ENCODE data around the gene HS3ST5.
"Not testable (repeated sequence)": the region's sequence is repeated elsewhere in the genome, so short reads cannot be mapped to it uniquely, and the experiment has no call there.

DNA sequence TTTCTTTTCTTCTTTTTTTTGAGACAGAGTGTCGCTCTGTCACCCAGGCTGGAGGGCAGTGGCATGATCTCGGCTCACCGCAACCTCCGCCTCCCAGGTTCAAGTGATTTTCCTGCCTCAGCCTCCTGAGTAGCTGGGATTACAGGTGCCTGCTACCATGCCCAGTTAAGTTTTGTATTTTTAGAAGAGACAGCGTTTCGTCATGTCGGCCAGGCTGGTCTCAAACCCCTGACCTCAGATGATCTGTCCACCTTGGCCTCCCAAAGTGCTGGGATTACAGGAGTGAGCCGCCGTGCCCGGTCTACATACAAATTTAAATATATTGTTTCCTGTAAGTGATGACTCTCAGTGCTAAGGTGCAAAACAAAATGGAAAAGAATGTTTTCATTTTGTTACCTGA is 124.8 kb downstream of the HS3ST5 start:
- not testable (repeated sequence) for TF ChIP-seq JUN (IDR thresholded peaks at IDR 0.05; ENCODE audit: borderline replicate concordance, insufficient read depth, insufficient read length, low read depth); POLR2A (IDR thresholded peaks at IDR 0.05; ENCODE audit: low read depth, low read length); EZH2 (IDR thresholded peaks at IDR 0.05; ENCODE audit: borderline replicate concordance, low read depth, low read length, severe bottlenecking); POLR2AphosphoS5 (IDR thresholded peaks at IDR 0.05; ENCODE audit: insufficient read depth, low read depth, low read length); FOS (IDR thresholded peaks at IDR 0.05; ENCODE audit: borderline replicate concordance, insufficient read depth, low read length); MYC (IDR thresholded peaks at IDR 0.05; ENCODE audit: low read depth, low read length)
- TF ChIP-seq, protein P1, sequence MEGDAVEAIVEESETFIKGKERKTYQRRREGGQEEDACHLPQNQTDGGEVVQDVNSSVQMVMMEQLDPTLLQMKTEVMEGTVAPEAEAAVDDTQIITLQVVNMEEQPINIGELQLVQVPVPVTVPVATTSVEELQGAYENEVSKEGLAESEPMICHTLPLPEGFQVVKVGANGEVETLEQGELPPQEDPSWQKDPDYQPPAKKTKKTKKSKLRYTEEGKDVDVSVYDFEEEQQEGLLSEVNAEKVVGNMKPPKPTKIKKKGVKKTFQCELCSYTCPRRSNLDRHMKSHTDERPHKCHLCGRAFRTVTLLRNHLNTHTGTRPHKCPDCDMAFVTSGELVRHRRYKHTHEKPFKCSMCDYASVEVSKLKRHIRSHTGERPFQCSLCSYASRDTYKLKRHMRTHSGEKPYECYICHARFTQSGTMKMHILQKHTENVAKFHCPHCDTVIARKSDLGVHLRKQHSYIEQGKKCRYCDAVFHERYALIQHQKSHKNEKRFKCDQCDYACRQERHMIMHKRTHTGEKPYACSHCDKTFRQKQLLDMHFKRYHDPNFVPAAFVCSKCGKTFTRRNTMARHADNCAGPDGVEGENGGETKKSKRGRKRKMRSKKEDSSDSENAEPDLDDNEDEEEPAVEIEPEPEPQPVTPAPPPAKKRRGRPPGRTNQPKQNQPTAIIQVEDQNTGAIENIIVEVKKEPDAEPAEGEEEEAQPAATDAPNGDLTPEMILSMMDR (IDR thresholded peaks at IDR 0.05; ENCODE audit: extremely low read depth in 1 of 2, insufficient read depth in 1 of 2, low read depth in 1 of 2, low read length in 2 of 2), result not testable (repeated sequence)
- TF ChIP-seq, protein P2, sequence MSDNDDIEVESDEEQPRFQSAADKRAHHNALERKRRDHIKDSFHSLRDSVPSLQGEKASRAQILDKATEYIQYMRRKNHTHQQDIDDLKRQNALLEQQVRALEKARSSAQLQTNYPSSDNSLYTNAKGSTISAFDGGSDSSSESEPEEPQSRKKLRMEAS (IDR thresholded peaks at IDR 0.05; ENCODE audit: insufficient read depth, insufficient read length), result not testable (repeated sequence)
